Raji (cell line): Measurements from ENCODE around the gene ITPR1.

Experiments used
- POLR2A ChIP-seq: IDR thresholded peaks from 2 replicates; pipeline ENCODE4 v1.6.1; 2011; ENCODE audit warnings: low read depth, low read length, control low read depth; ENCODE audit not compliant: insufficient read depth

The ITPR1 gene

GRCh38 chr3:4532535-4533112 lies 39.5 kb downstream of the ITPR1 start:
- TF ChIP-seq POLR2A: no peak

DNA sequence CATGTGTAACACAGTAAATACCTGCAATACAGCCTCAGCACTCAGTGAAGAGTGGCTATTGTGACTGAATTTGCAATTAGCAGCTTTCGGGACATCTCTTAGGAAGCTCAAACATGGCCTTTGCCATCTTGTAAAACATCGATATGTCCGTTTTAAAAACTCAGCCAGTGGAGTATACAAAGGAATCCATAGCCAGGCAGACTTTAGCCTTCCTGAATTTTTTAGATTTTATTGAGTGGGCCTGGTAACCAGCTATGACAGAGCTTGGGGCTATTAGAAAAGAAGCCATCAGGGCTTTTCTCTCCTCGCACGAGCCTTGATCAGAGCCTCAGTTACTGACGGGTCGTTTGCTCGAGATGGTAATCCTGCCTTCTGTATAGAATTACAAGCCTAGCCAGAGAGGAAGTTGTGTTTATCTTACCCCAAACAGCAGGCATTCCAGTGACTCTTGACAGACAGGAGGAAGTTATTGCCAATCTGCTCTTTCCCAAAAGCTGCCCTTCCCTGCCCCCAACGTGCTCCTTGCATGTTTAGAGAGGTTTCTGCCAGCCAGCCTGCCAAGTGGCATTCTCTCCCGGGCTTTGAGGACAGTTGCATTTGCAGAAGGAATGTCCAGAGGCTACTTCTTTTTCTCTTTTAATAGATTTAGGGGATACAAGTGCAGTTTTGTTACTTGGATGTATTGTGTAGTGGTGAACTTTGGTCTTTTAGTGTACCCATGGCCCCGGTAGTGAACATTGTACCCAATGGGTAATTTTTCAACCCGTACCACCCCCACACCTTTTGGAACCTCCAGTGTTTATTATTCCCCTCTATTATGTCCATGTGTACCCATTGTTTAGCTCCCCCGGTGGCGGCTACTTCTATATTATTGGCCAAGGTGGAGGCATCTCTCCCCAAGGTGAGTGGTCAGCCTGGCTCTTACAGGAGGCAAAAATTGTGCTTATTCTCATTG lies 40.6 kb downstream of the ITPR1 start:
- no peak for TF ChIP-seq POLR2A

- no peak for TF ChIP-seq POLR2A
Observed at GRCh38 chr3:4534906-4535305, 41.8 kb downstream of the ITPR1 start.

DNA sequence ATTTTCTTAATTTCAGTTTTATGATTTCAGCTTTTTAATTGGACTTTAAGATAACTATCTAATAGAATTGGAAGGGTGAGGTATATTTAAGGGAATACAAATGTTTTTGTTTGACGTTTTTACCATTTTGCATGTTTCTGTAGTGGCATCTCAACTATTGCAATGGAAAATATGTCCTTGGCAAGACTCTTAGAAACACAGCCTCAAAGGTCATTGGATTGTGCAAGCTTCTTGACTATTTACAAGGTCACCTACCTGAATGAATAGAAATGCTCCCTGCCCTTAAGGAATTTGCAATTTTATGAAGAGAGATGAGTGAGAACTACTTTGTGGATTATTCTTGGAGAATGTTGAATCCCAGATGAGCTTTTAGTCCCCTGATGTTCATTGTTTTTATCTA lies 43.1 kb downstream of the ITPR1 start:
- TF ChIP-seq POLR2A: no peak

DNA sequence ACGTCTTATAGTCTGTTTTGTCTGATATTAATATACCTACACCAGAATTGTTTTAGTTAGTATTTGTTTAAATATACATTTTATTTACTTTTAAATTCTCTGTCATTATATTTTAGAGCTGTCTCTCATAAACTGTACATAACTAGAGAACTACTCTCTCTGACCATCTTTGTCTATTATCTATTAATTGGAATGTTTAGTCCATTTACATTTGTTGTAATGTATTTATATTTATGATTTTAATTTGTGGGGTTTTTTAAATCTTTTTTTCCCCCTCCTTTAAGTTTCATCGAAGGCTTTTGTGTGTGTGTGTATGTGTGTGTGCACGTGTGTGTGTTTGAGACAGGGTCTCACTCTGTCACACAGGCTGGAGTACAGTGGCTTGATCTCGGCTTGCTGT lies 47.1 kb downstream of the ITPR1 start:
- TF ChIP-seq POLR2A: no peak

GRCh38 chr3:4543110-4543509 lies 50.0 kb downstream of the ITPR1 start:
- TF ChIP-seq POLR2A: no peak

- no peak for TF ChIP-seq POLR2A
Observed at GRCh38 chr3:4546346-4547178, 53.4 kb downstream of the ITPR1 start.

DNA sequence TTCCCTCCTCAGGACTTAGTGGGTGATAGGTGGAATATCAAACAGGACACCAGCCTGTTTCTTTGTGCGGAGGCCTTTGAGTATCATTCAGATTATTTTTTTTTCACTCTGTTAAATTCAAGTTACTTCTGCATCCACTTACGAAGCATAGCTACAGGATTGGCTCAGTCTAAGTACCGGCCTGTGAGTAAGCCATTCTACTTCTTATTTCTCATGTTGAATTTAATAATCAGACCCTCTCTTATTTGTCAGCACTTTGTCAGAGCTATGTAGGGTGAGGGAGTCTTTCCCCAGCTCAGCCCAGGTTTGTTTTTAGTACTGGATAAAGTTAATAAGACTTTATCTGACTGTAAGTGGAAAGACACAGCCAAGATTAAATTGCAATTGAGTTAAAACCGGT lies 54.7 kb downstream of the ITPR1 start:
- TF ChIP-seq POLR2A: no peak

GRCh38 chr3:4548356-4548755 lies 55.2 kb downstream of the ITPR1 start:
- no peak for TF ChIP-seq POLR2A

DNA sequence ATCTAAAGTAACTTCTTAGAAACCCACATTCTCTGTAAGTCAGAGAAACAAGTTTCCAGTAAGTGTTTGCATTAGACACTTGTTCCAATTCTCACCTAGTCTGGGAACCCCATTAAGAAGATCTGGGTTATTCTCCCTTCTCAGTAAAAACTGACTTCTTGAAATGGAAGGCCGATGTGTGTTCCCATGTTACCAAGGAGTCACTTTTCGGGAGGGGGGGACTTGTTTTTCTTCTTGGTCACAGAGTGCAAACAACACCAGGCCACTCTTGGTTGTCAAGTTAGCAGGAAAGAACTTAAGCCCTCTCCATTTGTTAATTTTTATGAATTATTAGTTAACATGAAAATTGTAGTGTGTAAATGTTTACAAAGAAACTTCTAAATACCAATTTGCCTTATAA lies 55.6 kb downstream of the ITPR1 start:
- TF ChIP-seq POLR2A: no peak

GRCh38 chr3:4549896-4550295 lies 56.7 kb downstream of the ITPR1 start:
- TF ChIP-seq POLR2A: no peak

- no peak for TF ChIP-seq POLR2A
Observed at GRCh38 chr3:4551051-4551711, 58.0 kb downstream of the ITPR1 start.

GRCh38 chr3:4551794-4552442 lies 58.8 kb downstream of the ITPR1 start:
- TF ChIP-seq POLR2A: no peak

GRCh38 chr3:4552811-4553210 lies 59.7 kb downstream of the ITPR1 start:
- TF ChIP-seq POLR2A: no peak

DNA sequence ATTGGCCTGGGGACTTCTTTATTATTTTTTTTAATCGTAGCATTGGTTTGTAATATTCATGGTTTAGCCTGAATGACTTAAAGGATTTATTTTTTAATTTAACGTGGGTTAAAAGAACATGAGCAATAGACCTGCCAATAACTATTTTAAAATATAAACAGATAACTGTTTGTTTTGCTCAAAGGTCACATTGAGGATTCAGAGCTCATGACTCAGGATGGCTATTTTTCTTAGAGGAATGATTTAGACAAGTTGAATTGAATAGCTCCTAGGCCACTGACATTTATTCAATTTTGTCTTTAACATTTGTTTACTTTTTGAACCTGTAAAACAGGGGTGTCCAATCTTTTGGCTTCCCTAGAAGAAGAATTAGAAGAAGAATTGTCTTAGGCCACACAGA lies 68.5 kb downstream of the ITPR1 start:
- no peak for TF ChIP-seq POLR2A
